ENCODE results near the gene UVSSA.
"Not testable (repeated sequence)": the region's sequence is repeated elsewhere in the genome, so short reads cannot be mapped to it uniquely, and the experiment has no call there.

UVSSA gene

DNA sequence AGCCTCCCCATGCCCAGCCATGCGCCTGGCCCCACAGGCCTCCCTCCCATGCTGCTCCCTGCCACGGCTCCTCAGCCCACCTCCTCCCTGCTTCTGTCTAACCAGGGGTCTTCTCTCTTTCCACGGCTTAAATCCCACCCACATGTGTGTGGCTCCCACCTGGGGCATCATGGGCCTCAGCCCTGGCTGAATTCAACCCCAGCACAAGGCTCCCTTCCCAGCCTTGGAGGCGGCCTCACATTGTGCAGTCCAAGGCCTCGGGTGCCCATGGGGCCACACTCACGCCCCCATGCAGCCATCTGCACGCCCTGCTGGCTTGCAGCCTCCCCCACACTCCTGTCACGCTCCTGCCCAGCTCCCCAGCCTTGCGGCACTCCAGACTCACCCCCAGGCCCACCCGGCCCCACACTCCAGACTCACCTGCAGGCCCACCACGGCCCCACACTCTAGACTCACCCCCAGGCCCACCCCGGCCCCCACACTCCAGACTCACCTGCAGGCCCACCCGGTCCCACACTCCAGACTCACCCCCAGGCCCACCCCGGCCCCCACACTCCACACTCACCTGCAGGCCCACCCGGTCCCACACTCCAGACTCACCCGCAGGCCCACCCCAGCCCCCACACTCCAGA is 30.4 kb upstream of the UVSSA start:
- DNase-seq, result peak; percentile 20

- no peak for DNase-seq
Observed at GRCh38 chr4:1317177-1318045, 29.6 kb upstream of the UVSSA start.

DNA sequence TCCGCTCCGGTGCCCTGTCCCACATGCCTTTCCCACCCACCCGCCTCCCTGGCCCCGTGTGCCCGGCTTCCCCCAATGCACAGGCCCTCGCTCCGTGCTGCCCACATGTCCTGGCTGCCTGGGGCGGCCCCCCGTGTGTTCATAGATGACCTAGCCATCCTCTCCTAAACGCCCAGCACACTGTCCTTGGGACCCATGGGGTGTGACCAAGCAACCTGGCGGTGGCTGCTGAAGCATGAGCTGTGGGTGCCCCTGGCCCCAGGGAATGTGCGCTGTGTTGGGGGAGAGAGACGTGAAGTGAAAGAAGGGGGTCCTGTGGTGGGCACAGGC is 29.0 kb upstream of the UVSSA start:
- DNase-seq, result peak; percentile 18

GRCh38 chr4:1318488-1319213 is 28.4 kb upstream of the UVSSA start:
- DNase-seq, result peak; percentile 20

DNA sequence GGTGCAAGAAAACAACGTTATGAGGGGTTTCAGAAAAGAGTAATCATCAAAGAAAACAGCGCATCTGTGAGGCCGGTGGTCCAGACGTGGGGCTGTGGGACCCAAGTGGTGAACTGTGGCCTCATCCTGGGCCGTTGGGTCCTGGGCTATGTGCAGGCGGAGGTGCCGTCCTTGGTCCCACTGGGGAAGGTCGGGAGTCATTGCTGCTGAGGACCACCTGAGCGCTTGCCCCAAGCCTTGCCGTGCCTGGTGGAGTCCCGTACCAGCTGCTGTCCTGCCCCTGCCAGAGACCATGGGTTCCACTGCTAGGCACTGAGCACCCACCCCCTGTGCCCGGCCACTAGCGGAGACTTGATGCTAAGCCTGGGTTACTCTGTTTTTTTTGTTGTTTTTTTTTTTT is 25.5 kb upstream of the UVSSA start:
- DNase-seq, result no peak

DNA sequence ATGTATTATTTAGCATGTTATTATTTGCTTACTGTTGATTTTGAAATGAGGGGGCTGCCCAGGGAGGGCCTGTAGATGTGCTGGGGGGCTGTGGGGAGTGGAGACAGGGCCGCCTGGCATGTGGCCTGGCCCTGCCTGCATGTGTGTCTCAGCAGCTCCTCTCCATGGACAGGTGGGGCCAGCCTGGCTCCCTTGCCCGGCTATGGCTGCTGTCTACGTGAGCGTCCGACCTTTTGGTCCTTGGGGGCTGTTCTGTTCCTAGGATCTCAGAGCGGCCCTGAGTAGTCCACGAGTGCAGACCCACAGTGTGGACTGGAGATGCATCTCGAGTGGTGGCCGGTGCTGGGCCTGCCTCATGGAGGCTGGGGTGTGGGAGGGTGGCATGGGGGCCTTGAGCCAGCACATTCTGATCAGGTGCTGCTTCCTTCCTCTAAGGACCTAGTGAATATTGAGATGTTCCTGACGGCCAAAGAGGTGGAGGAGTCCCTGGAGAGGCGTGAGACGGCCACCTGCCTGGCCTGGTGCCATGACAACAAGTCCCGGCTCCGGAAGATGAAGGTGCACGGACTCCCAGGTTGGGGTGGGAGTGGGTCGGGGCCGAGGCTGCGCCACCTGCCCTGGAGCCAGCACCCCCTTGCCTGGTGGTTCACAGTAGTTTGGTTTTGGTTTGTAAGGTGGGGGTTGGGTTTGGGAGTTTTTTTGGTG is 24.9 kb upstream of the UVSSA start:
- no peak for DNase-seq

DNA sequence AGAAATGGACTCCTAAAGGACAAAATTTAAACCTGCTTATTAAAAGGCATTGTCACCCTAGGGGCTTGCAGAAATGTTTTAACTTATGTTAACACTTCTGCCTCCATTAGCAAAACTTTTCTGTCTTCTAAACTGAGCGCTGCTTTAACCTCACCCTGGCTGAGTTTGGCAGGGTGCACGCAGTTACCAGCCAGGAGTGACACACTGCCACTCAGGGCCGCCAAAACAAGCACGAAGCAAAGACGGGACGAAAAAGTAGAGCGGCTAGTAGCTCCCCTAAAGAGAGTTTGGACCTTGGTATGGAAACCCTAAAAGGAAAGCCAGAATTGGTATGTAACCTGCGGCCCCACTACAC is 23.8 kb upstream of the UVSSA start:
- no peak for DNase-seq

DNA sequence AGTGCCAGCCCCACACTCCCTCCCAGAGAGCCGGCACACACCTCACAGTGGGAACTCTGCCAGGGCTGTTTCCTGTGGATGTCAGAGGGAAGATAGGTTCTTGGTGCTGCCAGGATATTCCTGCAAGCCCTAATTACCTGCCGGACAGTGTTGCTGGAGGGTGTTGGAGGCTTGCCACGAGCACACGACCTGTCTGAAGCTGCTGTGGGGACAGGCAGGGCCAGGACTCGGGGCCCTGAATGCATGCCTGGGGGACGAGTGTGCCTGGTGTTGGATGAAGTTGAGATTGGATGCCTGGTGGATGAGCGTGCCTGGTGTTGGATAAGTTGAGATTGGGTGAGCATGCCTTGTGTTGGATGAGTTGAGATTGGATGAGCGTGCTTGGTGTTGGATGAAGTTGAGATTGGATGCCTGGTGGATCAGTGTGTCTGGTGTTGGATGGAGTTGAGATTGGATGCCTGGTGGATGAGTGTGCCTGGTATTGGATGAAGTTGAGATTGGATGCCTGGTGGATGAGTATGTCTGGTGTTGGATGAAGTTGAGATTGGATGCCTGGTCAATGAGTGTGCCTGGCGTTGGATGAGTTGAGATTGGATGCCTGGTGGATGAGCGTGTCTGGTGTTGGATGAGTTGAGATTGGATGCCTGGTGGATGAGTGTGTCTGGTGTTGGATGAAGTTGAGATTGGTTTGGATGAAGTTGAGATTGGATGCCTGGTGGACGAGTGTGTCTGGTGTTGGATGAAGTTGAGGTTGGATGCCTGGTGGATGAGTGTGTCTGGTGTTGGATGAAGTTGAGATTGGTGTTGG is 23.2 kb upstream of the UVSSA start:
- DNase-seq, result no peak

DNA sequence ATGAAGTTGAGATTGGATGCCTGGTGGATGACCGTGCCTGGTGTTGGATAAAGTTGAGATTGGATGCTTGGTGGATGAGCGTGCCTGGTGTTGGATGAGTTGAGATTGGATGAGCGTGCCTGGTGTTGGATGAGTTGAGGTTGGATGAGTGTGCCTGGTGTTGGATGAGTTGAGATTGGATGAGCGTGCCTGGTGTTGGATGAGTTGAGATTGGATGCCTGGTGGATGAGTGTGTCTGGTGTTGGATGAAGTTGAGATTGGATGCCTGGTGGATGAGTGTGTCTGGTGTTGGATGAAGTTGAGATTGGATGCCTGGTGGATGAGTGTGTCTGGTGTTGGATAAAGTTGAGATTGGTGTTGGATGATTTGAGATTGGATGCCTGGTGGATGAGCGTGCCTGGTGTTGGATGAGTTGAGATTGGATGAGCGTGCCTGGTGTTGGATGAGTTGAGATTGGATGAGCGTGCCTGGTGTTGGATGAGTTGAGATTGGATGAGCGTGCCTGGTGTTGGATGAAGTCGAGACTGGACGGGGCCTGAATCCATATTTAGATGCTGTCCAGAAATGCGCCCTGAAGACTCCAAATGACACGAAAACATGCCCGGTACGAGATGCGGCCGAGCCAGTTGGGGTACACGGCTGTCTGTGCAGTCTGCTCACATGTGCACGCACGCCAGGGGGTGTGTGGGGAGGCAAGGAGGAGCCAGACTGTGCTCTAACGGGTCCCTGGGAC is 22.4 kb upstream of the UVSSA start:
- DNase-seq, result not testable (repeated sequence)

- no peak for DNase-seq
Observed at GRCh38 chr4:1325176-1325480, 21.9 kb upstream of the UVSSA start.

- DNase-seq, result peak; percentile 23
Observed at GRCh38 chr4:1325681-1326635, 21.1 kb upstream of the UVSSA start.

- peak; percentile 21 for DNase-seq
Observed at GRCh38 chr4:1326751-1327525, 20.1 kb upstream of the UVSSA start.

DNA sequence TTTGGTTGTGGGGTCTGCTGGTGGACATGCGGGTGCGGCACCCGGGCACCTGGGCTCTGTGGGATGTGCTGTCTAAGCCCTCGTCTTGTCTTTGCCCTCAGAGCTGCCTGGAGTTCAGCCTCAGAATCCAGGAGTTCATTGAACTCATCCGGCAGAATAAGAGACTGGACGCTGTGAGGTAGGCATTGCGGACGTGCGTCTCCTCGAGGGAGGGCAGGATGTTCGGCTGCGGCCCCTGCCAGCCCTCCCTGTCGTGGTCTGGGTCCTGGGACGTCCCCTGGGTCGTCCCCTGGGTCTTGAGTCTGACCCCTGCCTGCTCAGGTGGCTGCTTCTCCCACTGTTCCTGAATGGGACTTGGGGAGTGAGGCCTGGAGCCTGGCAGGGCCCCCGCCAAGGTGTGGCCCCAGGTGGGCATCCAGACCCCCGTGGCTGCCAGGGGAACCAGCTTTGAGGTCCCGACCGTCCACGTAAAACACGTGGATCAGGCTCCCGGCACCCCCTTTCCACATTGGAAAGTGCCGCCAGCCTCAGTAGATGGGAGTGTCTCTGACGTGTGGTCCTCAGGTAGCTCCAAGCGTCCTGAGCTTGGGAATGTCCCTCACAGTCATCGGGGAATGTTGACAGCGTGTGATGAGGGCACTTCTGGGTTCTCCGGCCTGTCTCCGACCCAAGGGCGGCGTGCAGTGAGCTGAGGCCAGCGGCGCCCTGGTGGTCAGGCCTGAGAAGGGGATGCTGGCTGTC is 19.3 kb upstream of the UVSSA start:
- peak; percentile 18 for DNase-seq

GRCh38 chr4:1328267-1329155 is 18.5 kb upstream of the UVSSA start:
- DNase-seq, result peak; percentile 17

GRCh38 chr4:1329408-1330371 is 17.3 kb upstream of the UVSSA start:
- DNase-seq, result peak; percentile 24

DNA sequence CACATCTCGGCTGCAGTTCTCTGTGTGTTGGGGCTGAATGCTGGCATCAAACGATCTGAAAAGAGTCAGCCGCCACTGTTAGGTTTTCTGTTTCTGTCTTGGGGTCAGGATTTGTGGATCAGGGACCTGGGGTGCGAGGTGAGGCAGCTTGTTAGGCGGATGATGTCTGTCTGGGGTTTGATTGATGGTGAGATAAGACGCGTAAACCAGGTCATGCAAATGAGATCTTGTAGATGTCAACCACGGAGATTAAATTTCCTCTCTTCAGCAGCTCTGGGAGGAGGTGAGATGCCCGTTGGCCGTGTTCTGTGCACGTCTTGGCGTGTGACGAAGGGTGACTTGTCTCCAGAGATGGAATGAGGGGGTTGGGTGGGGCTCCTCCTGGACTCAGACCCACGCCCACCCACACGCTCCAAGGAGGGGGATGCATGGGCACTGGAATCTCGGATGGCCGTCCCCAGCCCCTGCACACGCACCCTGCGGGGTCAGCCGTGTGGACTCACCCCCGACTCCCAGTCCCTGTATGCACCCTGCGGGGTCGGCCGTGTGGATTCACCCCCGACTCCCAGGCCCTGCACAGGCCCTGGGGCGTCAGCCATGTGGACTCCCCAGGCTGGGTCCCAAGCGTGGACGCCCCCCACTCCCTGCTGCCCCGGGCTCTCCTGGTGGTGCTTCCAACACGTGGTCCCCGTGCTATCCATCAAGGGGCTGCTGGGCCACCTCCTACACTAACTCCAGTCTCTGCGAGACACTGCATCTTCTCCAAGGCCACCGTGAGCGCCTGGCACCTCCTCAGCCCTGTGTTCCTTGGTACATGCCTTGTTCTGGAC is 16.0 kb upstream of the UVSSA start:
- DNase-seq, result peak; percentile 26
